Measurements from ENCODE around the gene IL16.

DNA sequence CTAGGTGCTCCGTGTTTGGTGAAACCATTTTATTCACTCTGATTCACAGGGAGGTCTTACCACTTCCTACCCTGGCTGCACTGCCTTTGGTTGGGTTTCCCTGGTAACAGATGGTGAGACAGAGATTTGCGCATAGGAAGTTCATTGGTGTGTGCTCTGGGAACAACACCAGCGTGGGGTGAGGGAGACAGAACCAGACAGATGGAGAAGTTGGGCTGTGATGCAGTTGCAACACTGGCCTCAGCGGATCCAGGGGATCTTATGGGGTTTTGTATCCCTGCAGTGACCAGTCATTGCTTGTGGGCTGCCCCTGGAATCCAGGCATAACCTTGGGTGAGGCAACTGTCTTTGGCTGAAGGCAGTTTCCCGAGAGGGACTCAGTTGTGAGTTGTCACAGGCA, 12.5 kb upstream of the IL16 start:
- TF ChIP-seq SMC3 (IDR thresholded peaks at IDR 0.05) (no peak), KDM1A (IDR thresholded peaks at IDR 0.05; ENCODE audit: low read depth) (no peak), CHD4 (IDR thresholded peaks at IDR 0.05; ENCODE audit: borderline replicate concordance) (no peak), CHD2 (IDR thresholded peaks at IDR 0.05; ENCODE audit: low read length, partially characterized antibody) (no peak), MYC (IDR thresholded peaks at IDR 0.05; ENCODE audit: borderline replicate concordance, low read length) (no peak), REST (IDR thresholded peaks at IDR 0.05) (no peak)
- TF ChIP-seq, protein P1, sequence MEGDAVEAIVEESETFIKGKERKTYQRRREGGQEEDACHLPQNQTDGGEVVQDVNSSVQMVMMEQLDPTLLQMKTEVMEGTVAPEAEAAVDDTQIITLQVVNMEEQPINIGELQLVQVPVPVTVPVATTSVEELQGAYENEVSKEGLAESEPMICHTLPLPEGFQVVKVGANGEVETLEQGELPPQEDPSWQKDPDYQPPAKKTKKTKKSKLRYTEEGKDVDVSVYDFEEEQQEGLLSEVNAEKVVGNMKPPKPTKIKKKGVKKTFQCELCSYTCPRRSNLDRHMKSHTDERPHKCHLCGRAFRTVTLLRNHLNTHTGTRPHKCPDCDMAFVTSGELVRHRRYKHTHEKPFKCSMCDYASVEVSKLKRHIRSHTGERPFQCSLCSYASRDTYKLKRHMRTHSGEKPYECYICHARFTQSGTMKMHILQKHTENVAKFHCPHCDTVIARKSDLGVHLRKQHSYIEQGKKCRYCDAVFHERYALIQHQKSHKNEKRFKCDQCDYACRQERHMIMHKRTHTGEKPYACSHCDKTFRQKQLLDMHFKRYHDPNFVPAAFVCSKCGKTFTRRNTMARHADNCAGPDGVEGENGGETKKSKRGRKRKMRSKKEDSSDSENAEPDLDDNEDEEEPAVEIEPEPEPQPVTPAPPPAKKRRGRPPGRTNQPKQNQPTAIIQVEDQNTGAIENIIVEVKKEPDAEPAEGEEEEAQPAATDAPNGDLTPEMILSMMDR (IDR thresholded peaks at IDR 0.05) = no peak
